Measurements from ENCODE around the gene PRR14. TPM values are rescaled to one million over a fixed set of nuclear protein-coding genes. Genes with fewer than 3 reads are reported as not detected.
"Not testable (repeated sequence)": the region's sequence is repeated elsewhere in the genome, so short reads cannot be mapped to it uniquely, and the experiment has no call there.

PRR14 gene
- total RNA-seq, 1 donor from 2014 or later: 45.7 TPM

DNA sequence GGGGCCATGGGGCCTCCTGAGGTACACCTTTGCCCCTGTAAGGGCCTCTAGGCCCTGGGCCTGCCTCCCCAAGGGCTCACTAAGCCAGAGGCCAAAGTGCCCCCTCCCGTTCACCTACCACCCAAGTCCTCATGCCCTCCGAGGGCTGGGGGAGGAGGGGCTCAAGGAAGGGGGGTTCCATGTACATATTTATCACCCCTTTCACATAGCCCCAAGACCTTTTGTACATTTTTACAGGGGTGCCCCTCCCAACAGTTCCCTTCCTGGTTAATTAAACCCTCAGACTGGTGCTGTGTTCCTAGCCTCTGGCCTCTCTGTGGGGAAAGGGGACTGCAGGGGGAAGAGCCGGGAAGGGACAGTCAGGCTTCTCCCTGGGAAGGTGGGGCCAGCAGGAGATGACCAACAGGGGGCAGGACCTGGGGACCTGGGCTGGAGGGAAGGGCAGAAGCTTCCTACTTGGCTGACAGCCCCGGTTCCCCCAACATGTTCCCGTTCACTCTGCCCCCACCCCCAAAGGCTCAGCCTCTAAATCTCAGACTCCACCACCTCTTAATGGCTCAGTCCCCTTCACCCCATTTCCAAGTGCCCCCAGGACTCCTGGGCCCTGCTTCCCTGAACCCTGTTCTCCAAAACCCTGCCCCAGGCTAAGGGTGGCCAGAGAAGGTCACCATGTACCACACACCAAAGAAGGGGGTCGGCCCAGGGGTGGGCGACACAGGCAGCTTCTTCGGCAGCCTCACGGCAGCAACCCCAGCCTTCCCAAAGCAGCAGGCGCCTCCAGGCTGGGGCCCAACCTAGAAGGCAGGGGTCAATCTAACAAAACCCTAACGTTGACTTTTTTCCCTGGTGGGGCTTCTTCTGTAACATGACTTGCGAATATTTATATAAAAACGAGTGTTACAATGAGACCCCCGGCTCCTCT is 19.4 kb downstream of the PRR14 start:
- DNase-seq (ENCODE audit: low spot score): no peak
- ATAC-seq: peak; percentile 4
- intact Hi-C loops (cut with DNase I): no loop called here

- DNase-seq (ENCODE audit: low spot score) (no peak), ATAC-seq (no peak)
- intact Hi-C loops (cut with DNase I): no loop called here
Observed at GRCh38 chr16:30675143-30675542, 24.4 kb downstream of the PRR14 start.

DNA sequence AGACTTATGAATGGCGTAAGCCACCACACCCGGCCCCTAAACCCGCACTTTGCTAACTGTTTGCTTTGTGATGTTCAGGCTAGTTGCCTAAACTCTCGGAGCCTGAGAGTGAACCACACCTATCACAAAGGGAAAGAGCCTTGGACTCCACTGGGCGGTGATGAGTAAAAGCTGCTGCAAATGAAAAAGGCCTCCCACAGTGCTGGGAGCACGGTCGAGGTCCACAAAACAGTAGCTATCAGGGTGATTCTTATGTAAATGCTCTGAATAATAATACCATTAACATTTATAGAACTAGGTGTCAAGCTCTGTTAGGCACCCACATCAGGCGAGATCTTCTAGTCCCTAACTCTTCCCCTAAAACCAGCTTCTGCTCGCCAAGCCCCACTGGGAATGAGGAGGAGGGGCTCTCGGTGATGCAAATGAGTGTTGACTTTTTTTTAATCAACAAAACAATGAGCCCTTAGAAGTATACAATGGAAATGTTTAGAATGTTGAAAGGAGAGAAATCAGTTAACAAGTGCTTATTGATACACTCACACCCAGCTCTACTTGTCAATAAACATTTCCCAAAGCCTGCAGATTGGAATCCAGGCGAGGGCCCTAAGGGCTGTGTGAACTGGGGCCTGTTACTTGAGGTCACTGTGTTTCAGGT is 27.3 kb downstream of the PRR14 start:
- ATAC-seq: no peak
- intact Hi-C loops (cut with DNase I): no loop called here
- DNase-seq (ENCODE audit: low spot score): no peak

DNA sequence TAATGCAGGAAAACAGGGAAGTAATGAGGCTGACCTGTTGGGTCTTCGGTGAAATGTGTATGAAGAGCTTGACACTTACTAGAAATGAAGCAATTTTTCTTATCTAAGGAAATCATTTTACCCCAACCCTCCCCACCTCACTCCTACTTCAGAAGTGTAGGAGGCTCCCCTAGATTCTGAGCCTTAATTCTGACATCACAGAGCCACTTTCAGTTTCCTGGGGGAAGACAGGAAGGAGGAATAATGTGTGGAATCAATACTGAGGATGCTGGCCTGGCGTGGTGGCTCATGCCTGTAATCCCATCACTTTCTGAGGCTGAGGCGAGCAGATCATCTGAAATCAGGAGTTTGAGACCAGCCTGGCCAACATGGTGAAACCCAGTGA is 27.8 kb downstream of the PRR14 start:
- intact Hi-C loops (cut with DNase I): no loop called here
- DNase-seq (ENCODE audit: low spot score) (no peak), ATAC-seq (no peak)

DNA sequence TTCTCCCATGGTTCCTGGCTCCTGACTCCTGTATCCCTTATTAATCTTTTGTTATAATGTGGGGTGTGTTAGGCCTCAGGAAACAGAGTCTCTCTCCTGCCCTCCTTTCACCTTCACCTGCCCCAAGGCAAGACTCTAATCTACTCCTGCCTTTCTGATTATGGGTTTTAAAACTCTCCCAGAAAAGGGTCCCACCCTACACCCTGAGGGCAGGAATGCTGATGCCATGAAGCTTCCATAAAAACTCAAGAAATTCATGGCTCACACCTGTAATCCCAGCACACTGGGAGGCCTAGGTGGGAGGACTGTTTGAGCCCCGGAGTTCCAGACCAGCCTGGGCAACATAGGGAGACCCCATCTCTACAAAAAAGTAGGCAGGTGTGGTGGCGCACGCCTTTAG is 29.6 kb downstream of the PRR14 start:
- DNase-seq (ENCODE audit: low spot score) (no peak), ATAC-seq (no peak)
- intact Hi-C loops (cut with DNase I): no loop called here

- intact Hi-C loops (cut with DNase I): no loop called here
- ATAC-seq (no peak), DNase-seq (ENCODE audit: low spot score) (no peak)
Observed at GRCh38 chr16:30688701-30689100, 37.9 kb downstream of the PRR14 start.

GRCh38 chr16:30691907-30692306 is 41.1 kb downstream of the PRR14 start:
- ATAC-seq (no peak), DNase-seq (ENCODE audit: low spot score) (no peak)
- intact Hi-C loops (cut with DNase I): no loop called here

- no peak for ATAC-seq
- intact Hi-C loops (cut with DNase I): no loop called here
- DNase-seq (ENCODE audit: low spot score): no peak
Observed at GRCh38 chr16:30692396-30693064, 41.8 kb downstream of the PRR14 start.

DNA sequence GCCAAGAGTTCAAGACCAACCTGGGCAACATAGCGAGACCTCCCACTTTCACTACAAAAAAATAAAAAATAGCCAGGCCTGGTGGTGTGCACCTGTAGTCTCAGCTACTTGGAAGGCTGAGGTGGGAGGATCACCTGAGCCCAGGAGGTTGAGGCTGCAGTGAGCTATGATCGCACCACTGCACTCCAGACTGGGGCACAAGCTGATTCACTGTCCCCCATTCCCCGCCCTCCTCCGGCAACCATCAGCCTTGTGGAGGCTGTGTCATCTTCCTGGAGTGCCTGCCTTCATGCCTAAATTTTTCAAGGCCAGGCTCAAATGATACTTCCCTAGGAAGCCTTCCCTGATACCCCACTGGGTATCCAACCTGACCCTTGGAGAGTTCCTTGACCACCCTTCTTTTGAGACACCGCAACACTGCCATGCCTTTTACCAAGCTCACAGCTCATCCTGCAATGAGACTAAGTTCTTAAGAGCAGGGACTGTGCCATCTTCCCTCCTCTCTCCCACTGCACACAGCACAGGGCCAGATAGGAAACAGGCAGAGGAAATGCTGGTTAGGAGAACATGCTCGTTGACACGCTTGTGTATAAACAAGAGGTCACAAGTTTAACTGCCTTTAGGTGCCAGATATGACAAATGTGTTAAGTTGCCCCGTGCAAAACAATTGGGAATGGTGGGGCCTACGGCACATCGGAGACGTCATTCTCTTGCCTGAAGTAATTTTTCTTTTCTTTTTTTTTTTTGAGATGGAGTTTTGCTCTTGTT is 44.4 kb downstream of the PRR14 start:
- DNase-seq (ENCODE audit: low spot score) (no peak), ATAC-seq (no peak)
- intact Hi-C loops (cut with DNase I): no loop called here

DNA sequence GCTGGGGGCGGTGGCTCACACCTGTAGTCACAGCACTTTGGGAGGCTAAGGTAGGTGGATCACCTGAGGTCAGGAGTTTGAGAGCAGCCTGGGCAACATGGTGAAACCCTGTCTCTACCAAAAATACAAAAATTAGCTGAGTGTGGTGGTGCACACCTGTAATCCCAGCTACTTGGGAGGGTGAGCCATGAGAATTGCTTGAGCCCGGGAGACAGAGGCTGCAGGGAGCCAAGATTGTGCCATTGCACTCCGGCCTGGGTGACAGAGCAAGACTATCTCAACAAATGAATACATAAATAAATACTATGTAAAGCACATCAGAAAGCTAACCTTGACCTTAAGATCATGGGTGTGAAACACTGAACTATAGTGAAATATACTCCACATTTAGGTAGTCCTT is 45.9 kb downstream of the PRR14 start:
- DNase-seq (ENCODE audit: low spot score); intact Hi-C loops (cut with DNase I); ATAC-seq: not testable (repeated sequence)

DNA sequence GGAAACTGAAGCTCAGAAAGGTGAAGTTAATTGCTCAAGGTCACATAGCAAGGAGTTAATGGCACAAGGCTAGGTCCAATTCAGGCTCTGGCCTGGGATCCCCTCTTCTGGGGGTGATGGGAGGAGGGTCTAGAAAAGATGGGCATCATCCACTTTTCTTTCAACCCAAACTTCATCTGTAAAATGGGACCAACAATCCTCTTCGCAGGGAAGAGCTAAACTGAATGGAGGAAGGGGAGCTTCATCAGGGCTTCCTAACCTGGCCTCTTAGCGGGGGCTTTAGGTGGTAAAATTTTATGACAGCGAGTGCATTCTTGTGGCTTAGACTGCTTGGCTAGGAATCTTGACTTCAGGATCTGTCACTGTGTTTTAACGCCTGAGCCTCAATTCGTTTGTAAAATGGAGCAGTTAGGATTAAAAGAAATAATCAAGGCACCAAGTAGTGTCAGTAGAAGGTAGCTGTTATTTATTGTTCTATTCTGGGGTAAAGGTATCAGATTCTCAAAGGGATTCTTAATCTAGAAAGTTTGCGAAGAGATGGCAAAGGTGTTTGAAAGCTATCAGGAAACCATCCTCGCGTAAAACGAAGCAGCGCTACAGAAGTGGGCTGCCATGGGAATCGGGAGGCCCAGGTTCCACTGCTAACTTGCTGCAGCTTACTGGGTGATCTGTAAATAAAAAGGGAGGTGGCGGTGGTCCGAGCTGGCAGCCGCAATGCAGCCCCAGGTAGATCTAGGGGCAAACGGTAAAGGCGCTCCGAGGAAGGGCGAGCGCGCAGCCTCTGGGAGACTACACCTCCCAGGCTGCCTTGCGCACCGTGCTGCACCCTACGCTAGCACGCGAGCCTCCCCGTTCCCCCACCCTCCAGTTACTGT is 46.7 kb downstream of the PRR14 start:
- ATAC-seq (peak; percentile 98), DNase-seq (ENCODE audit: low spot score) (no peak)
- intact Hi-C loops (cut with DNase I): no loop called here

GRCh38 chr16:30698139-30698815 is 47.5 kb downstream of the PRR14 start:
- DNase-seq (ENCODE audit: low spot score) (peak; percentile 100), ATAC-seq (peak; percentile 93)
- intact Hi-C loops (cut with DNase I): no loop called here

DNA sequence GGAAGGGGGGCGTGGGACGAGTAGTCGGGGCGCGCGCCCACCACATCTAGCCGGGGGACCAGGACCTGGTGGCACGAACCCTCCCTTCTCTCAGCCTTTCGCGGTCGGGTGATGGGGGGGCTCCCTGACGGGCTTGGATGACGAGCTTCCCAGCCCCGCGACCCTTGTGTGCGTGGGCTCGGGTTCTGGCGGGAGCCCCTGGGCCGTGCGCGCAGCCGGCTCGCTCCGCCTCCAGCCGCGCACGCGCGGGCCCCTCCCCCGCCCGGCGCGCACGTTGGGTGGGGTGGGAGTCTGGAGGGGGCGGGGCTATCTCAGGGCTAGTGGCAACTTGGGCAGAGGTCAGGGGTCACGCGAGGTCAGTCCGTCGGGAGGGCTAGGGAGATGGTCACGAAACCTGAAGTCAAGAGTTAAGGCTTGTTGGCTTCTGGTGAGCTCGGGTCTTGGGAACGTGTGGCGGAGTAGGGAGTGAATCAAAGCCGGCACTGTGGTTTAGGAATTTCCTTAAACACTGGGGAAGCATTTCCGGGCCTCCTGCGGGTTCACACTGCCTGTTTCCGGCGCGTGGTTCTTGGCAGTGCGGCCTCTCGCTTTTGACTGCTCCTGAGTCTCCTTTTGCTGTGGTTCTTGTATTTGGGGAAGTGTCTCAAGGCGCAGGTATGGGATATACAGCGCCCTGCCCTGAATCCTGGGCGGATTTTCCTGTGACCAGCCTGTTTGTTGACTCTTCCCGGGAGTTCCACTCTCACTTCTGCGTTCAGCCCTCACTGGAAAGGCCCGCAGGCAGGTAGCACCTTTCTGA is 48.3 kb downstream of the PRR14 start, which contains the start of gene SRCAP:
SRCAP (plus strand) TSS at position 356 of the 799 bp plus-strand sequence. CDS start 1,654 bp downstream, outside the sequence.
- intact Hi-C loops (cut with DNase I): no loop called here
- DNase-seq (ENCODE audit: low spot score) (peak; percentile 95), ATAC-seq (peak; percentile 77)

GRCh38 chr16:30699615-30700099 is 48.9 kb downstream of the PRR14 start:
- intact Hi-C loops (cut with DNase I): no loop called here
- ATAC-seq (no peak), DNase-seq (ENCODE audit: low spot score) (no peak)

DNA sequence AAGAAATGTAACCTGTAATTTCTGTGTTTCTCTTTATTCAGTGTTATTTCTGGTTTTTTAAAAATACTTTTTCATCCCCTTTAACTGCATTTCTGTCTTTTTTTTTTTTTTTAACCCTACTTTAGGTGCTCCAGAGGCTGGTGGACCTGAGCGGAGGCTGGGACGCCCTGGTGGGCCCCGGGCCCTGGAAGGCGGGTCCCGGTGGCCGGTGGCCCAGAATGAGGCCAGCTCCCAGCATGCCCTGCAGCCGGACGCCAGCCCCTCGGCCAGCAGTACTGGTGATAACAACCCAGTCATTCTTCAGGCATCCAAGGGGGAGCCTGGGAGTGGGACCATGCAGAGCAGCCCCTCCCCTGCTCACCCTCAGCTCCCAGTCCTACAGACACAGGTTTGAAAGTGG is 49.7 kb downstream of the PRR14 start:
- DNase-seq (ENCODE audit: low spot score) (no peak), ATAC-seq (no peak)
- intact Hi-C loops (cut with DNase I): no loop called here

DNA sequence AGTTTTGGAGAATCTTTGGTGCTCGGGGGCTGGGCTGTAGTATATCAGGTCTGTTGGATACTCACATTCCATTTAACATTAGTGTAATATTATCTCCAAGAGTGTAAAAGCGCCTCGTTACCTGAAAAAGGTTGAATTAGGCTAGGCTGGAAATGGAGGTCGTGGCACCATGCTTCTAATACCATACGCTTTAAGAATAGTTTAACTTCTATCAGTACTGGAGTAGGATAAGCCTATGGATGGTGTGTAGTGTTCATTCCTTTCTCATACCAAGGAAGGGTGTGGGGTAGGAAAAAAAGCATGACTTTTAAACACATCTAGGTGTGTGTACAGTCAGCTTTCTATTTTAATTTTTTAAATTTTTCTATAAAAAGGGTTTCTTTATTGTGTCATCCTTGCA is 50.2 kb downstream of the PRR14 start:
- intact Hi-C loops (cut with DNase I): no loop called here
- no peak for DNase-seq (ENCODE audit: low spot score)
- no peak for ATAC-seq

DNA sequence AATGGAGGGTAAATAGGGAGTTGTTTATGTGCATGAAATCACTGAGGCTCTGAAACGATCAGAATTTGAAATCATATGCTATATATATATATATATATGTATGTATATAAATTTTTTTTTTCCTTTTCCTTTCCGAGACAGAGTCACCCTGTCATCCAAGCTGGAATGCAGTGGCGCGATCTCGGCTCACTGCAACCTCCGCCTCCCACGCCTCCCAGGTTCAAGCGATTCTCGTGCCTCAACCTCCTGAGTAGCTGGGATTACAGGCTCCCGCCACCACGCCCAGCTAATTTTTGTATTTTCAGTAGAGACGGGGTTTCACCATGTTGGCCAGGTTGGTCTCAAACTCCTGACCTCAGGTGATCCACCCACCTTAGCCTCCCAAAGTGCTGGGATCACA is 52.3 kb downstream of the PRR14 start:
- ATAC-seq; intact Hi-C loops (cut with DNase I); DNase-seq (ENCODE audit: low spot score): not testable (repeated sequence)

Data from sciatic nerve (tissue), 2 donors.